HG03565 (cell line): ENCODE data around the gene DENND4C.
A peak's percentile ranks its signal among the peaks of the same experiment; 100 is the strongest.
"Not testable (repeated sequence)": the region's sequence is repeated elsewhere in the genome, so short reads cannot be mapped to it uniquely, and the experiment has no call there.

Experiments used
- ATAC-seq: cut with Tn5 transposase; IDR thresholded peaks from one replicate; pipeline ENCODE4 v1.9.1; 2021; ENCODE audit warnings: mild to moderate bottlenecking, moderate library complexity; ENCODE audit not compliant: unreplicated experiment

DENND4C gene

GRCh38 chr9:19265602-19266001 is 35.1 kb downstream of the DENND4C start:
- not testable (repeated sequence) for ATAC-seq

GRCh38 chr9:19266778-19267384 is 36.4 kb downstream of the DENND4C start:
- ATAC-seq, result peak; percentile 79

GRCh38 chr9:19269582-19269981 is 39.1 kb downstream of the DENND4C start:
- ATAC-seq, result no peak

GRCh38 chr9:19270421-19270949 is 40.0 kb downstream of the DENND4C start:
- no peak for ATAC-seq

- no peak for ATAC-seq
These were observed 40.6 kb downstream of the DENND4C start for GRCh38 chr9:19271081-19271480.

- ATAC-seq, result no peak
These were observed 51.3 kb downstream of the DENND4C start for GRCh38 chr9:19281801-19282200.

- ATAC-seq, result no peak
These were observed 52.7 kb downstream of the DENND4C start for GRCh38 chr9:19283072-19283710.

- no peak for ATAC-seq
These were observed 54.2 kb downstream of the DENND4C start for GRCh38 chr9:19284729-19285128.

GRCh38 chr9:19286634-19287188 is 56.2 kb downstream of the DENND4C start:
- no peak for ATAC-seq

- ATAC-seq, result no peak
These were observed 57.6 kb downstream of the DENND4C start for GRCh38 chr9:19288081-19288480.

GRCh38 chr9:19290103-19290502 is 59.6 kb downstream of the DENND4C start:
- ATAC-seq, result no peak

GRCh38 chr9:19294219-19294618 is 63.7 kb downstream of the DENND4C start:
- ATAC-seq, result no peak

- ATAC-seq, result no peak
These were observed 68.0 kb downstream of the DENND4C start for GRCh38 chr9:19298436-19299000.

- no peak for ATAC-seq
These were observed 72.7 kb downstream of the DENND4C start for GRCh38 chr9:19303216-19303615.

- no peak for ATAC-seq
These were observed 76.1 kb downstream of the DENND4C start for GRCh38 chr9:19306568-19306967.

GRCh38 chr9:19310246-19310645 is 79.8 kb downstream of the DENND4C start:
- ATAC-seq, result no peak

- no peak for ATAC-seq
These were observed 83.1 kb downstream of the DENND4C start for GRCh38 chr9:19313573-19313972.

GRCh38 chr9:19320495-19320894 is 90.0 kb downstream of the DENND4C start:
- no peak for ATAC-seq

GRCh38 chr9:19331877-19332276 is 101.4 kb downstream of the DENND4C start:
- ATAC-seq, result no peak

GRCh38 chr9:19336166-19336565 is 105.7 kb downstream of the DENND4C start:
- ATAC-seq, result no peak

- no peak for ATAC-seq
These were observed 112.5 kb downstream of the DENND4C start for GRCh38 chr9:19342947-19343346.

GRCh38 chr9:19358701-19359100 is 128.2 kb downstream of the DENND4C start:
- ATAC-seq, result no peak
